Peyer's patch (tissue), 4 donors: ENCODE data around the gene NCCRP1.

Experiments used
- CTCF ChIP-seq, 6 experiments: fragments of 450-650 bp in 4 of 6; fragments of 200-600 bp in 2 of 6; sonication (generic) in 1 of 6; IDR thresholded peaks; one replicate each; pipeline ENCODE4 v1.5.1; 2017 to 2019; ENCODE audit warnings: antibody characterized with exemption in 6 of 6, mild to moderate bottlenecking in 3 of 6, moderate library complexity in 1 of 6
- POLR2A ChIP-seq, 2 donors: fragments of 450-650 bp; IDR thresholded peaks; one replicate each; pipeline ENCODE4 v1.5.1; 2017; ENCODE audit warnings: antibody characterized with exemption in 2 of 2, mild to moderate bottlenecking in 2 of 2, moderate library complexity in 2 of 2

- TF ChIP-seq CTCF (IDR thresholded peaks at IDR 0.05) (no peak), POLR2A (IDR thresholded peaks at IDR 0.05) (no peak)
Measured at GRCh38 chr19:39197808-39198207, 1.0 kb downstream of the NCCRP1 start.
